Mammary epithelial cell (primary cell): ENCODE data around the gene MEGF6.

Source experiments
- EZH2 ChIP-seq: IDR thresholded peaks from 2 replicates; pipeline ENCODE4 v1.6.1; 2012; ENCODE audit warnings: low read length, inconsistent platforms, borderline replicate concordance
- TF ChIP-seq, protein P1 (sequence below), 2 donors: IDR thresholded peaks in 1 of 2; conservative IDR thresholded peaks in 1 of 2; 2 replicates each; pipeline ENCODE4 v1.5.1; 2011 to 2012; ENCODE audit warnings: inconsistent platforms in 2 of 2, low read length in 2 of 2, mild to moderate bottlenecking in 2 of 2, control low read depth in 1 of 2, low read depth in 1 of 2; ENCODE audit not compliant: insufficient read depth in 1 of 2; ENCODE audit errors: extremely low read depth in 1 of 2

DNA sequence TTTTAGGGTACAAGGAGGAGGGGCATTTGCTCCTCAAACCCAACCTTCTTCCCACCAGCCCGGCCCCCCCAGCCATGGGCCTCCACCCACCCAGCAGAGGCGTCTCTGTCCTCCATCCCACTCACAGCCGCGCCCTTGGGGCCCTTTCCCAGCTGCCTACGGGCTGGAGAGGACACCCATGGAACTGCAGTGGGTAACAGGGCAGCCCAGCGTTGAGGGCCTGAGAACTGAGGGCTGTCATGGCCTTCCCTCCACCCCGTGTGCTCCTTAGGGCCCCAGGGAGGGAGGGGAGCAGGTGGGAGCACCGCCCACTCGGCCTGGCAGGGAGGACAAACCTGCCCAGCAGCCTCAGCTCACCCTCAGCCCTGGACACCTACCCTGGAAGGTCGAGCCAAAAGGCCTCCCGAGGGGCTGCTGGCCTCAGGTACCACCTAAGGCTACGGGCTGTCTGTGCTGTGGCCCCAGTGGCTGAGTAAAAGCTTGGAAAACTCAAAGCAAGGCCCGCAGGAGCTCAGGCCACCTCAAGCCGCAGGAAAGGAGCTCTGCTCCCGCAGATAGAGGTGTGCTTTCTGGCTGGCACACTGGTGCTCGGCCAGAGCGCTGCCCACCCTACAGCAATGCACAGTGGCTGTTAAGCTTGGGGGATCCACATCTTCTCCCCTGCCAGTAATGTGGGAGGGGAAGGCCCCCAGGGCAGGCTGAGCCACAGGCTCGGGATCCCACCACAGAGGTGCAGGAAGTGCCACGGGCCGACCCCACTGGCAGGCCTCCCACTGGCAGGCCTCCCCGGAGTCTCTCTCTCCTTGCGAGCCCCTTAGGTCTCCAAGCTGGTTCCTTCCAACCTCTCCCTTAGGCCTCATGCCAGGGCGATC, 159.1 kb downstream of the MEGF6 start:
- TF ChIP-seq, protein P1, sequence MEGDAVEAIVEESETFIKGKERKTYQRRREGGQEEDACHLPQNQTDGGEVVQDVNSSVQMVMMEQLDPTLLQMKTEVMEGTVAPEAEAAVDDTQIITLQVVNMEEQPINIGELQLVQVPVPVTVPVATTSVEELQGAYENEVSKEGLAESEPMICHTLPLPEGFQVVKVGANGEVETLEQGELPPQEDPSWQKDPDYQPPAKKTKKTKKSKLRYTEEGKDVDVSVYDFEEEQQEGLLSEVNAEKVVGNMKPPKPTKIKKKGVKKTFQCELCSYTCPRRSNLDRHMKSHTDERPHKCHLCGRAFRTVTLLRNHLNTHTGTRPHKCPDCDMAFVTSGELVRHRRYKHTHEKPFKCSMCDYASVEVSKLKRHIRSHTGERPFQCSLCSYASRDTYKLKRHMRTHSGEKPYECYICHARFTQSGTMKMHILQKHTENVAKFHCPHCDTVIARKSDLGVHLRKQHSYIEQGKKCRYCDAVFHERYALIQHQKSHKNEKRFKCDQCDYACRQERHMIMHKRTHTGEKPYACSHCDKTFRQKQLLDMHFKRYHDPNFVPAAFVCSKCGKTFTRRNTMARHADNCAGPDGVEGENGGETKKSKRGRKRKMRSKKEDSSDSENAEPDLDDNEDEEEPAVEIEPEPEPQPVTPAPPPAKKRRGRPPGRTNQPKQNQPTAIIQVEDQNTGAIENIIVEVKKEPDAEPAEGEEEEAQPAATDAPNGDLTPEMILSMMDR (conservative IDR thresholded peaks at IDR 0.05 in 1 of 2, IDR thresholded peaks at IDR 0.05 in 1 of 2; ENCODE audit: extremely low read depth in 1 of 2, insufficient read depth in 1 of 2, low read depth in 1 of 2, low read length in 2 of 2), result no peak
- no peak for TF ChIP-seq EZH2
